GM19438 (cell line): ENCODE measurements around the gene FSTL5.

Experiments
- ATAC-seq: cut with Tn5 transposase; IDR thresholded peaks from one replicate; pipeline ENCODE4 v1.9.1; 2021; ENCODE audit warnings: low read depth; ENCODE audit not compliant: unreplicated experiment

FSTL5 gene

GRCh38 chr4:161949946-161950725, 213.7 kb downstream of the FSTL5 start:
- ATAC-seq, result no peak

- no peak for ATAC-seq
Measured at GRCh38 chr4:161948026-161948770, 215.6 kb downstream of the FSTL5 start.

- ATAC-seq, result no peak
Measured at GRCh38 chr4:161937596-161937995, 226.2 kb downstream of the FSTL5 start.

GRCh38 chr4:161936625-161937550, 226.9 kb downstream of the FSTL5 start:
- ATAC-seq, result no peak

GRCh38 chr4:161931089-161931488, 232.7 kb downstream of the FSTL5 start:
- no peak for ATAC-seq

GRCh38 chr4:161929956-161930355, 233.8 kb downstream of the FSTL5 start:
- no peak for ATAC-seq

GRCh38 chr4:161926033-161926828, 237.6 kb downstream of the FSTL5 start:
- no peak for ATAC-seq

GRCh38 chr4:161920304-161921052, 243.3 kb downstream of the FSTL5 start:
- ATAC-seq, result no peak

GRCh38 chr4:161919442-161920220, 244.2 kb downstream of the FSTL5 start:
- no peak for ATAC-seq

GRCh38 chr4:161916035-161916434, 247.8 kb downstream of the FSTL5 start:
- no peak for ATAC-seq

GRCh38 chr4:161907590-161907955, 256.2 kb downstream of the FSTL5 start:
- ATAC-seq, result no peak

- ATAC-seq, result no peak
Measured at GRCh38 chr4:161906836-161907589, 256.8 kb downstream of the FSTL5 start.

GRCh38 chr4:161900110-161900509, 263.7 kb downstream of the FSTL5 start:
- no peak for ATAC-seq

GRCh38 chr4:161894493-161895167, 269.2 kb downstream of the FSTL5 start:
- ATAC-seq, result no peak

- ATAC-seq, result no peak
Measured at GRCh38 chr4:161894014-161894413, 269.8 kb downstream of the FSTL5 start.

GRCh38 chr4:161893566-161893965, 270.2 kb downstream of the FSTL5 start:
- no peak for ATAC-seq

- no peak for ATAC-seq
Measured at GRCh38 chr4:161892951-161893350, 270.8 kb downstream of the FSTL5 start.
